Fibroblast of pulmonary artery (primary cell): ENCODE data around the gene IZUMO1.
"Not testable (repeated sequence)": the region's sequence is repeated elsewhere in the genome, so short reads cannot be mapped to it uniquely, and the experiment has no call there.

ENCODE experiments used
- DNase-seq: peaks from one replicate; pipeline ENCODE4 v3.0.0-alpha.2; 2010; ENCODE audit warnings: low read depth
- H3K4me3 ChIP-seq: replicated peaks from 2 replicates; pipeline ENCODE4 v1.5.1; 2011; ENCODE audit warnings: low read depth, mild to moderate bottlenecking, control low read depth, low read length, moderate library complexity
- TF ChIP-seq, protein P1 (sequence below): IDR thresholded peaks from 2 replicates; pipeline ENCODE4 v1.5.1; 2011; ENCODE audit warnings: mild to moderate bottlenecking, control low read depth, low read length, inconsistent platforms; ENCODE audit errors: missing control alignments

Gene IZUMO1

GRCh38 chr19:48746738-48747575, at the start of gene IZUMO1:
TSS of gene IZUMO1 (minus strand) at chr19:48746909. CDS start at chr19:48745859, 1,050 bp downstream.
- DNase-seq = peak; percentile 95
- TF ChIP-seq, protein P1, sequence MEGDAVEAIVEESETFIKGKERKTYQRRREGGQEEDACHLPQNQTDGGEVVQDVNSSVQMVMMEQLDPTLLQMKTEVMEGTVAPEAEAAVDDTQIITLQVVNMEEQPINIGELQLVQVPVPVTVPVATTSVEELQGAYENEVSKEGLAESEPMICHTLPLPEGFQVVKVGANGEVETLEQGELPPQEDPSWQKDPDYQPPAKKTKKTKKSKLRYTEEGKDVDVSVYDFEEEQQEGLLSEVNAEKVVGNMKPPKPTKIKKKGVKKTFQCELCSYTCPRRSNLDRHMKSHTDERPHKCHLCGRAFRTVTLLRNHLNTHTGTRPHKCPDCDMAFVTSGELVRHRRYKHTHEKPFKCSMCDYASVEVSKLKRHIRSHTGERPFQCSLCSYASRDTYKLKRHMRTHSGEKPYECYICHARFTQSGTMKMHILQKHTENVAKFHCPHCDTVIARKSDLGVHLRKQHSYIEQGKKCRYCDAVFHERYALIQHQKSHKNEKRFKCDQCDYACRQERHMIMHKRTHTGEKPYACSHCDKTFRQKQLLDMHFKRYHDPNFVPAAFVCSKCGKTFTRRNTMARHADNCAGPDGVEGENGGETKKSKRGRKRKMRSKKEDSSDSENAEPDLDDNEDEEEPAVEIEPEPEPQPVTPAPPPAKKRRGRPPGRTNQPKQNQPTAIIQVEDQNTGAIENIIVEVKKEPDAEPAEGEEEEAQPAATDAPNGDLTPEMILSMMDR = no peak
- H3K4me3 ChIP-seq = peak within 1 kb of the TSS; percentile 52

DNA sequence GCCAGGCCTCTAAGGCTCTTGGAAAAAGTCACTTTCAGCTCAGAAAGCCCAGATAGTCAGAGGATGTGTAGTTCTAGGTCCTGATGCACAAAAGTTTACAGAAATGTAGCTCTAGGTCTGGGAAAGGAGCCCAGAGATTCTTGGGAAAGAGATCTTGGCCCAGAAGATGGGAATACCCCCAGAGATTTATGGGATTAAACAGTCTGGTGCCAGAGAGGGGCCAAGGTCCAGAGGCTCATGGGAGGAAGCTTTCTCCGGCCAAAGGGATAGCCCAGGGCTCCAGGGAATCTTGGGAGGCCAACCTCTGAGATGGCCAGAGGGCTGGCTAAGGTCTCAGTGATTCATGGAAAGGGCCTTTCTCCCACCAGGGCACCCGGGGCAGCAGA, 49.0 kb upstream of the IZUMO1 start:
- TF ChIP-seq, protein P1 = no peak
- no peak overlapping the region for H3K4me3 ChIP-seq
- DNase-seq = no peak

- TF ChIP-seq, protein P1 = peak; percentile 82
- DNase-seq = peak; percentile 95
- H3K4me3 ChIP-seq = peak overlapping the region; percentile 60
These were observed 48.5 kb upstream of the IZUMO1 start for GRCh38 chr19:48795055-48795684.

- DNase-seq = no peak
- TF ChIP-seq, protein P1 = no peak
- H3K4me3 ChIP-seq = no peak overlapping the region
These were observed 47.6 kb upstream of the IZUMO1 start for GRCh38 chr19:48794291-48794690.

GRCh38 chr19:48793271-48793670, 46.6 kb upstream of the IZUMO1 start:
- TF ChIP-seq, protein P1 = no peak
- no peak overlapping the region for H3K4me3 ChIP-seq
- no peak for DNase-seq

DNA sequence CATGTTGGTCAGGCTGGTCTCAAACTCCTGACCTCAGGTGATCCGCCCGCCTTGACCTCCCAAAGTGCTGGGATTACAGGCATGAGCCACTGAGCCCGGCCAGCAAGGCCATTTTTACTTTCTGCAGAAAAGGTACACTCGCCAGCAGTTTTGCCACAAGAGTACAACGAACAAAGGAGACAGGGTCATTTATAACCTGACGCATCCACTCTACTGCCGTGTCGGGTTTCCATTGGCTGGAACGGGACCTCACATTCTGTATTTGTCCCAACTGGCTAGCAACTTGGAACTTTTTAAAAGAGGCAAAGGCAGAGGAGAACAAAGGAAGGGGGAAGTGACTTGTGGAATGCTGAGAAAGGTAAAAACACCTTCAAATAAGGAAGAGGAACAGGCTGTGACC, 40.6 kb upstream of the IZUMO1 start:
- DNase-seq = not testable (repeated sequence)

GRCh38 chr19:48786422-48786821, 39.7 kb upstream of the IZUMO1 start:
- DNase-seq = not testable (repeated sequence)

More for the DNA sequence above, 40.6 kb upstream of the IZUMO1 start:
- H3K4me3 ChIP-seq = not testable (repeated sequence)

DNA sequence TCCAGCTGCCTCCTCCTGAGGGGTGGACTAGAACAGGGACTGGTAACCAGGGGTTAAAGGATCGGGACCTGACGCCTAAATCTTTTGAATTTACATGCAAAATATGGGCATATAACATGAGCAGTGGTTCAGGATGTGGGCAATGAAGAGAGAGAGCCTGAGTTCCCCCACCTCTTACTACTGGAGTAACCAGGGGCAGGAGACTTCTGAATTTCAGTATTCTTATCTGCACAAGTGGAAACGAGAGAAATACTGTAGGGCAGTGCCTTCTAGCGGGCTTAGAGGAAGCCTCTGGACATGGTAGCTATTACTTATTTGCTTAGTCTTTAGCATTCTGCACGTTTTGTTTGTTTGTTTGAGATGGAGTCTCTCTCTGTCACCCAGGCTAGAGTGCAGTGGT, 37.8 kb upstream of the IZUMO1 start:
- peak; percentile 37 for DNase-seq
- TF ChIP-seq, protein P1 = peak; percentile 25
- no peak overlapping the region for H3K4me3 ChIP-seq

More at GRCh38 chr19:48786422-48786821, 39.7 kb upstream of the IZUMO1 start:
- not testable (repeated sequence) for H3K4me3 ChIP-seq
